HepG2 (cell line): ENCODE data around the gene CCDC9B. TPM values are rescaled to one million over a fixed set of nuclear protein-coding genes. Genes with fewer than 3 reads are reported as not detected.

Experiments
- ATAC-seq: fragments of 200-7000 bp; cut with Tn5 transposase; 3 replicates; pipeline ENCODE4 v1.9.1; 2020; ENCODE audit warnings: mild to moderate bottlenecking, moderate library complexity
- BruUV-seq: library from RNA; stranded (reverse); fragments of 400-500 nt; replicated peaks from 2 replicates; lab custom pipeline; 2021; lab: Mats Ljungman, UMichigan
- CTCF ChIA-PET: fragments of 300-600 bp; formaldehyde crosslinking; extraction: SDS; loops from one replicate; lab custom pipeline; 2021; ENCODE audit warnings: low total read pairs, inconsistent platforms, low intra/inter-chr PET ratio; lab: Yijun Ruan, JAX
- POLR2A ChIA-PET: fragments of 350-600 bp; sonication (Branson Sonifier 250); formaldehyde crosslinking; loops from one replicate; lab custom pipeline; 2020; ENCODE audit warnings: antibody characterized with exemption, inconsistent platforms; lab: Yijun Ruan, JAX
- DNase-seq: peaks from one replicate; pipeline ENCODE4 v3.0.0-alpha.2; 2015; ENCODE audit warnings: low spot score
- FAIRE-seq: peaks from 3 replicates; lab custom pipeline; 2011; peaks lifted over from hg19 to GRCh38; lab: Jason Lieb, UNC
- H2AFZ ChIP-seq: one replicate; pipeline ENCODE4 v1.6.1; 2011; ENCODE audit warnings: low read length, inconsistent platforms
- H3K27ac ChIP-seq: fragments of 300-600 bp; 3 replicates; pipeline ENCODE4 v1.8.0; 2011; ENCODE audit warnings: mixed run types, mild to moderate bottlenecking, mixed read lengths, low read length, inconsistent platforms; ENCODE audit not compliant: insufficient read depth; ENCODE audit errors: extremely low read length
- H3K27me3 ChIP-seq, 2 experiments: fragments of 200-600 bp in 1 of 2; 2 replicates in 1 of 2; 3 replicates in 1 of 2; pipeline versions ENCODE4 v1.6.0 to v1.8.0; 2011; ENCODE audit warnings: low read length in 2 of 2, mild to moderate bottlenecking in 2 of 2, moderate library complexity in 2 of 2, inconsistent platforms in 1 of 2; ENCODE audit not compliant: insufficient read depth in 2 of 2, control insufficient read depth in 1 of 2
- H3K36me3 ChIP-seq, 2 experiments: fragments of 200-600 bp in 1 of 2; replicated peaks in 1 of 2; 2 replicates in 1 of 2; 3 replicates in 1 of 2; pipeline versions ENCODE4 v1.5.1 to v1.8.0; 2011; ENCODE audit warnings: low read length in 2 of 2, inconsistent platforms in 1 of 2; ENCODE audit not compliant: insufficient read depth in 2 of 2, control insufficient read depth in 1 of 2
- H3K4me1 ChIP-seq: 2 replicates; pipeline ENCODE4 v1.5.1; 2012; ENCODE audit warnings: low read length, inconsistent platforms; ENCODE audit not compliant: insufficient read depth
- H3K4me2 ChIP-seq: 2 replicates; pipeline ENCODE4 v1.6.0; 2011; ENCODE audit warnings: low read depth, low read length, inconsistent platforms
- H3K4me3 ChIP-seq, 3 experiments: fragments of 200-600 bp in 1 of 3; sonication (generic), shearing (Covaris generic) in 1 of 3; replicated peaks in 1 of 3; 2 replicates each; pipeline ENCODE4 v1.5.1; 2011 to 2016; ENCODE audit warnings: low read length in 3 of 3, inconsistent platforms in 2 of 3, low read depth in 2 of 3, mild to moderate bottlenecking in 2 of 3, control low read depth in 1 of 3, mixed read lengths in 1 of 3; ENCODE audit not compliant: insufficient read depth in 1 of 3
- H3K79me2 ChIP-seq: one replicate; pipeline ENCODE4 v1.6.1; 2011; ENCODE audit warnings: low read length, inconsistent platforms; ENCODE audit not compliant: insufficient read depth
- H3K9ac ChIP-seq: 2 replicates; pipeline ENCODE4 v1.6.0; 2011; ENCODE audit warnings: mild to moderate bottlenecking, low read depth, low read length, inconsistent platforms; ENCODE audit not compliant: insufficient read depth
- H3K9me3 ChIP-seq: 2 replicates; pipeline ENCODE4 v1.5.1; 2012; ENCODE audit warnings: mild to moderate bottlenecking, low read length
- H4K20me1 ChIP-seq: 2 replicates; pipeline ENCODE4 v1.6.0; 2011; ENCODE audit warnings: inconsistent platforms, mild to moderate bottlenecking, low read length, moderate library complexity; ENCODE audit not compliant: insufficient read depth
- ATF3 ChIP-seq: sonication (generic); formaldehyde crosslinking; IDR thresholded peaks from 2 replicates; pipeline ENCODE4 v1.4.0; 2020; ENCODE audit warnings: missing genetic modification reagents
- ERF ChIP-seq: IDR thresholded peaks from 2 replicates; pipeline ENCODE4 v1.6.1; 2018; ENCODE audit warnings: missing biosample characterization, missing genetic modification reagents
- FOXM1 ChIP-seq: sonication (generic); formaldehyde crosslinking; IDR thresholded peaks from 2 replicates; pipeline ENCODE4 v1.5.0; 2020; ENCODE audit warnings: missing genetic modification reagents
- KDM3A ChIP-seq: IDR thresholded peaks from 2 replicates; pipeline ENCODE4 v1.6.1; 2018; ENCODE audit warnings: low read depth, missing compliant biosample characterization
- KLF13 ChIP-seq: sonication (generic); formaldehyde crosslinking; IDR thresholded peaks from 2 replicates; pipeline ENCODE4 v1.4.0; 2020; ENCODE audit warnings: mild to moderate bottlenecking, missing genetic modification reagents
- PPARG ChIP-seq: conservative IDR thresholded peaks from 2 replicates; pipeline ENCODE4 v1.6.1; 2016; ENCODE audit warnings: missing biosample characterization, missing genetic modification reagents
- SMARCC2 ChIP-seq: fragments of 450-650 bp; IDR thresholded peaks from 2 replicates; pipeline ENCODE4 v1.6.1; 2017; ENCODE audit warnings: antibody characterized with exemption, mild to moderate bottlenecking
- SOX13 ChIP-seq, 3 experiments: fragments of 450-650 bp in 1 of 3; sonication (generic) in 1 of 3; formaldehyde crosslinking in 1 of 3; IDR thresholded peaks in 2 of 3; conservative IDR thresholded peaks in 1 of 3; 2 replicates each; pipeline versions ENCODE4 v1.5.0 to v1.6.1; 2016 to 2020; ENCODE audit warnings: antibody characterized with exemption in 1 of 3, mild to moderate bottlenecking in 1 of 3, missing compliant biosample characterization in 1 of 3, missing genetic modification reagents in 1 of 3, moderate library complexity in 1 of 3
- TARDBP ChIP-seq: sonication (generic); formaldehyde crosslinking; IDR thresholded peaks from 2 replicates; pipeline ENCODE4 v1.8.0; 2022; ENCODE audit warnings: mild to moderate bottlenecking, missing genetic modification reagents
- THAP9 ChIP-seq: sonication (generic); formaldehyde crosslinking; IDR thresholded peaks from 2 replicates; pipeline ENCODE4; 2020; ENCODE audit warnings: missing genetic modification reagents, mild to moderate bottlenecking, borderline replicate concordance
- ZFP36L2 ChIP-seq: sonication (generic); formaldehyde crosslinking; IDR thresholded peaks from 2 replicates; pipeline ENCODE4 v1.4.0; 2020; ENCODE audit warnings: missing genetic modification reagents
- ZFP62 ChIP-seq: sonication (generic); formaldehyde crosslinking; IDR thresholded peaks from 2 replicates; pipeline ENCODE4 v1.4.0; 2020; ENCODE audit warnings: missing genetic modification reagents
- ZNF292 ChIP-seq: sonication (generic); formaldehyde crosslinking; IDR thresholded peaks from 2 replicates; pipeline ENCODE4 v1.8.1; 2022; ENCODE audit warnings: mild to moderate bottlenecking, low read depth, missing genetic modification reagents, borderline replicate concordance
- ZNF367 ChIP-seq: sonication (generic); formaldehyde crosslinking; IDR thresholded peaks from 2 replicates; pipeline ENCODE4 v1.4.0; 2020; ENCODE audit warnings: missing genetic modification reagents, borderline replicate concordance
- ZNF501 ChIP-seq: sonication (generic); formaldehyde crosslinking; IDR thresholded peaks from 2 replicates; pipeline ENCODE4 v1.5.1; 2020; ENCODE audit warnings: mild to moderate bottlenecking, moderate library complexity, missing genetic modification reagents
- ZNF773 ChIP-seq: sonication (generic); formaldehyde crosslinking; IDR thresholded peaks from 2 replicates; pipeline ENCODE4 v1.4.0; 2020; ENCODE audit warnings: missing genetic modification reagents, borderline replicate concordance
- ZNF879 ChIP-seq: sonication (generic); formaldehyde crosslinking; IDR thresholded peaks from 2 replicates; pipeline ENCODE4 v1.8.1; 2023; ENCODE audit warnings: missing genetic modification reagents
- WGBS: methylation state at CpG from one replicate; pipeline ENCODE4 v1.1.6; 2017; ENCODE audit warnings: low lambda C conversion rate; 5-methylcytosine and 5-hydroxymethylcytosine counted together
- in situ Hi-C: cut with HindIII; loops from 2 replicates; pipeline ENCODE4 v1.10.0; 2017; ENCODE audit warnings: low pct_unique_long_range_greater_than_20kb; ENCODE audit not compliant: extremely low pct_ligation_motif_present
- intact Hi-C: fragments of 100-400 bp; cut with micrococcal nuclease; formaldehyde crosslinking; loops from one replicate; pipeline ENCODE4 v1.10.0; 2022; ENCODE audit not compliant: unreplicated experiment
- polyA plus RNA-seq, 8 experiments: library from polyadenylated mRNA; depleted of rRNA in 3 of 8; stranded (reverse) in 7 of 8; unstranded in 1 of 8; fragments of >200 nt; fragmentation: Illumina TruSeq in 4 of 8; extraction: Trizol in 4 of 8; gene quantifications; 2 replicates each; pipeline versions ENCODE4 v1.2.1 to v1.2.3, GENCODE V29; 2011 to 2016; ENCODE audit warnings: low read depth in 4 of 8, missing spikeins in 1 of 8, mixed read lengths in 1 of 8; ENCODE audit not compliant: insufficient read depth in 1 of 8
- total RNA-seq, 5 experiments: library from RNA; depleted of rRNA; stranded (reverse); fragments of >200 nt; fragmentation: Illumina TruSeq; extraction: Trizol; gene quantifications; 2 replicates each; pipeline ENCODE4 v1.2.3, GENCODE V29; 2016; ENCODE audit warnings: low read depth in 1 of 5

Gene CCDC9B
- total and polyA plus RNA-seq, 2 of the 13 experiments (the other 11 are each of a cell fraction or from before 2014, with no cell fraction given): 0.98 to 1.6 TPM

GRCh38 chr15:40297356-40297755, 43.4 kb downstream of the CCDC9B start:
- Histone ChIP-seq H3K9me3 (no peaks in the 10 kb centered on the region), H3K9ac (no peak overlapping the region), H3K4me2 (no peak overlapping the region), H3K4me1 (no peaks in the 10 kb centered on the region), H3K27me3 (peaks cover 15 to 91% of the 10 kb centered on the region in 2 experiments), H3K36me3 (no peaks in the 10 kb centered on the region), H3K79me2 (no peaks in the 10 kb centered on the region), H3K4me3 (no peak overlapping the region), H3K27ac (no peak overlapping the region), H4K20me1 (no peaks in the 10 kb centered on the region), H2AFZ (no peak overlapping the region)
- in situ Hi-C loops: no loop called here
- ChIA-PET POLR2A (no interaction called here), CTCF (no interaction called here)
- no peak for FAIRE-seq
- no peak for TF ChIP-seq PPARG
- no peak for TF ChIP-seq ZNF367 (CRISPR knock-in tag)
- TF ChIP-seq ZNF292 (CRISPR knock-in tag): no peak
- no peak for TF ChIP-seq ZNF501
- intact Hi-C loops: no loop called here
- no peak for DNase-seq
- no TSS peak for BruUV-seq
- no peak for ATAC-seq
- WGBS: 15% methylated on average over 7 of the region's 10 CpGs

DNA sequence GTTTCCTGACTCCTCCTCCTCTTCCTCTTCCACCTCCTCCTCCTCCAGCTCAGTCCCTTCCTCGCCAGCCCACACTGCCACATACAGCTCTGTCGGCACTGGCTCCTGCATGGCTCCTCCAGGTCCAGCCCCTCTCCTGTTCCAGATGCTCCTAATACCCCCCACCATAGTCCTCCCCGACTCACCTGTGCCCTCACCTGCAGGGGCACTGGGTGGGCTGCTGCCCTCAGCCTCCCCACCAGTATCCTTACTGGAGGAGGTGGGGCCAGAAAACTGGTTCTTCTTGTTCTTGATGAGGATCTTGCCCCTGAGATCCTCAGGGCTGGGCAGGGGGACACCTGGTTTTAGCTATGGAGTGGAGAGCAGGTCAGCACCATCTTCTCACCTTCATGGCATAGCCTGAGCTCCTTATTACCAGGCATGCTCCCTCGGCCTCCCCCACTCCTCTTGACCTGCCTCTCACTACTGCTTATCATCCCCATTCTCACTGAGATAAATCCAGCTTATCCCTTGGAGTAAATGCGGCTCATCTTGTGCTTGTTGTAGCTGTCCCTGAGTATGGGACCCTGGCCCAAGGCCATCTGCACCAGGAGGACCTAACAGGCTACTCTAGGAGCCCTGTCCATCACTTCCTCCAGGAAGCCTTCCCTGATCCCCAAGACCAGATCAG, 44.0 kb downstream of the CCDC9B start:
- no peak for FAIRE-seq
- ChIA-PET POLR2A (interaction anchor here (1.5 kb wide), 1 partner anchor 26 kb away, joined by 3 read pairs; no protein-coding TSS in a partner anchor), CTCF (no interaction called here)
- BruUV-seq: no TSS peak
- Histone ChIP-seq H3K4me2 (no peak overlapping the region), H3K9me3 (no peaks in the 10 kb centered on the region), H4K20me1 (no peaks in the 10 kb centered on the region), H3K27ac (no peak overlapping the region), H2AFZ (no peak overlapping the region), H3K79me2 (no peaks in the 10 kb centered on the region), H3K27me3 (peaks cover 16 to 91% of the 10 kb centered on the region in 2 experiments), H3K36me3 (no peaks in the 10 kb centered on the region), H3K4me3 (no peak overlapping the region), H3K9ac (no peak overlapping the region), H3K4me1 (peaks cover 1% of the 10 kb centered on the region; the same call in 1 of the 2 replicates)
- WGBS: 6% methylated on average over 5 of the region's 5 CpGs
- in situ Hi-C loops (no loop called here), intact Hi-C loops (no loop called here)
- ATAC-seq: no peak
- no peak for DNase-seq
- no peak for TF ChIP-seq ATF3 (CRISPR knock-in tag)
- no peak for TF ChIP-seq ZNF773 (CRISPR knock-in tag)
- TF ChIP-seq ZFP62 (CRISPR knock-in tag): no peak
- no peak for TF ChIP-seq FOXM1 (CRISPR knock-in tag)
- TF ChIP-seq SMARCC2: no peak
- TF ChIP-seq ZNF879: no peak
- TF ChIP-seq KDM3A (CRISPR knock-in tag): no peak
- TF ChIP-seq THAP9: no peak
- TF ChIP-seq ERF (CRISPR knock-in tag): no peak
- no peak for TF ChIP-seq SOX13 (IDR thresholded peaks at IDR 0.05)
- no peak for TF ChIP-seq SOX13 (CRISPR knock-in tag; conservative IDR thresholded peaks at IDR 0.05 in 1 of 2, IDR thresholded peaks at IDR 0.05 in 1 of 2)
- TF ChIP-seq KLF13 (CRISPR knock-in tag): no peak
- no peak for TF ChIP-seq TARDBP (CRISPR knock-in tag)
- no peak for TF ChIP-seq ZFP36L2 (CRISPR knock-in tag)
